Trophoblast cell (in vitro differentiated cells and primary cell): Measurements from ENCODE around the gene ZNF32.

ENCODE experiments used
- DNase-seq, 2 donors: peaks; one replicate each; pipeline ENCODE4 v3.0.0-alpha.2; 2016
- H2AFZ ChIP-seq: 2 replicates; pipeline ENCODE4 v1.6.1; 2013; ENCODE audit warnings: low read length, moderate library complexity, mild to moderate bottlenecking; ENCODE audit not compliant: insufficient read depth, poor library complexity
- H2AK5ac ChIP-seq: 2 replicates; pipeline ENCODE4 v1.6.1; 2013; ENCODE audit warnings: mild to moderate bottlenecking, low read length
- H2BK120ac ChIP-seq: 2 replicates; pipeline ENCODE4 v1.6.1; 2013; ENCODE audit warnings: low read length, mild to moderate bottlenecking, moderate library complexity; ENCODE audit not compliant: insufficient read depth, poor library complexity
- H2BK12ac ChIP-seq: 2 replicates; pipeline ENCODE4 v1.6.1; 2013; ENCODE audit warnings: mild to moderate bottlenecking, low read length, moderate library complexity
- H2BK5ac ChIP-seq: 2 replicates; pipeline ENCODE4 v1.6.1; 2013; ENCODE audit warnings: low read length, low read depth, moderate library complexity, mild to moderate bottlenecking; ENCODE audit not compliant: poor library complexity
- H3K14ac ChIP-seq: 2 replicates; pipeline ENCODE4 v1.6.1; 2013; ENCODE audit warnings: mild to moderate bottlenecking, low read length
- H3K18ac ChIP-seq: 2 replicates; pipeline ENCODE4 v1.6.1; 2013; ENCODE audit warnings: mild to moderate bottlenecking, low read length
- H3K23ac ChIP-seq: 2 replicates; pipeline ENCODE4 v1.6.1; 2013; ENCODE audit warnings: low read length
- H3K27ac ChIP-seq: 2 replicates; pipeline ENCODE4 v1.5.1; 2013; ENCODE audit warnings: low read depth, mild to moderate bottlenecking, inconsistent platforms, low read length, moderate library complexity
- H3K27me3 ChIP-seq: 2 replicates; pipeline ENCODE4 v1.6.1; 2013; ENCODE audit warnings: inconsistent platforms, mild to moderate bottlenecking, low read length, moderate library complexity; ENCODE audit not compliant: insufficient read depth
- H3K36me3 ChIP-seq, 2 experiments: 1 replicate in 1 of 2; 2 replicates in 1 of 2; pipeline ENCODE4 v1.6.1; 2013; ENCODE audit warnings: low read length in 2 of 2, mild to moderate bottlenecking in 2 of 2, moderate library complexity in 1 of 2; ENCODE audit not compliant: insufficient read depth in 2 of 2, control insufficient read depth in 1 of 2
- H3K4ac ChIP-seq: 2 replicates; pipeline ENCODE4 v1.6.1; 2013; ENCODE audit warnings: low read depth, mild to moderate bottlenecking, low read length, moderate library complexity
- H3K4me1 ChIP-seq, 2 experiments: 1 replicate in 1 of 2; 2 replicates in 1 of 2; pipeline ENCODE4 v1.6.1; 2013; ENCODE audit warnings: low read length in 2 of 2, mild to moderate bottlenecking in 2 of 2, moderate library complexity in 1 of 2; ENCODE audit not compliant: insufficient read depth in 2 of 2, control insufficient read depth in 1 of 2
- H3K4me2 ChIP-seq: 2 replicates; pipeline ENCODE4 v1.6.1; 2013; ENCODE audit warnings: inconsistent platforms, mild to moderate bottlenecking, low read length, moderate library complexity
- H3K4me3 ChIP-seq: 2 replicates; pipeline ENCODE4 v1.5.1; 2013; ENCODE audit warnings: mild to moderate bottlenecking, low read depth, low read length, inconsistent platforms
- H3K79me1 ChIP-seq: one replicate; pipeline ENCODE4 v1.6.1; 2013; ENCODE audit warnings: low read length
- H3K79me2 ChIP-seq: 2 replicates; pipeline ENCODE4 v1.6.1; 2013; ENCODE audit warnings: low read length, mild to moderate bottlenecking; ENCODE audit not compliant: control insufficient read depth, insufficient read depth, poor library complexity
- H3K9ac ChIP-seq: 2 replicates; pipeline ENCODE4 v1.6.1; 2013; ENCODE audit warnings: mild to moderate bottlenecking, low read length
- H3K9me3 ChIP-seq: 2 replicates; pipeline ENCODE4 v1.6.1; 2013; ENCODE audit warnings: low read depth, mild to moderate bottlenecking, control low read depth, inconsistent platforms, low read length; ENCODE audit not compliant: insufficient read depth
- H4K12ac ChIP-seq: 2 replicates; pipeline ENCODE4 v1.6.1; 2013; ENCODE audit warnings: low read depth, mild to moderate bottlenecking, low read length, moderate library complexity
- H4K8ac ChIP-seq: 2 replicates; pipeline ENCODE4 v1.6.1; 2013; ENCODE audit warnings: low read depth, mild to moderate bottlenecking, low read length, moderate library complexity
- H4K91ac ChIP-seq: one replicate; pipeline ENCODE4 v1.6.1; 2013; ENCODE audit warnings: low read depth, mild to moderate bottlenecking, low read length, moderate library complexity
- WGBS: extraction: QIAGEN DNeasy Blood & Tissue Kit; methylation state at CpG from one replicate; pipeline ENCODE4 v1.1.7; 2013; ENCODE audit warnings: missing lambda C conversion rate; ENCODE audit not compliant: insufficient read length, insufficient coverage; ENCODE audit errors: extremely low coverage; 5-methylcytosine and 5-hydroxymethylcytosine counted together

Gene ZNF32

GRCh38 chr10:43676901-43677300, 28.2 kb upstream of the ZNF32 start:
- Histone ChIP-seq H3K14ac (no peak overlapping the region), H3K18ac (no peak overlapping the region), H4K91ac (no peak overlapping the region), H2BK120ac (no peak overlapping the region), H3K9ac (no peak overlapping the region), H2BK12ac (no peak overlapping the region), H3K23ac (no peak overlapping the region), H2BK5ac (no peak overlapping the region), H3K79me1 (no peaks in the 10 kb centered on the region), H4K8ac (no peak overlapping the region), H3K27me3 (no peaks in the 10 kb centered on the region), H3K79me2 (no peaks in the 10 kb centered on the region), H3K36me3 (no peaks in the 10 kb centered on the region), H2AFZ (no peak overlapping the region), H4K12ac (no peak overlapping the region), H3K4me1 (peaks cover 0 to 2% of the 10 kb centered on the region in 2 experiments), H3K4me2 (no peak overlapping the region), H2AK5ac (no peak overlapping the region), H3K4ac (no peak overlapping the region), H3K4me3 (no peak overlapping the region), H3K27ac (no peak overlapping the region), H3K9me3 (no peaks in the 10 kb centered on the region)
- DNase-seq, result no peak
- no CpG with 5 or more reads among the region's 7 CpGs for WGBS

- H2BK12ac ChIP-seq, result no peak overlapping the region
- no peak overlapping the region for H3K23ac ChIP-seq
- H3K4me2 ChIP-seq, result no peak overlapping the region
- no peak overlapping the region for H2BK5ac ChIP-seq
- H3K4me1 ChIP-seq, result peaks cover 0 to 2% of the 10 kb centered on the region in 2 experiments
- H2AK5ac ChIP-seq, result no peak overlapping the region
- no peak overlapping the region for H3K9ac ChIP-seq
- no peak for DNase-seq
- H3K14ac ChIP-seq, result no peak overlapping the region
- no peaks in the 10 kb centered on the region for H3K27me3 ChIP-seq
- no peak overlapping the region for H4K91ac ChIP-seq
- no peak overlapping the region for H4K8ac ChIP-seq
- H2AFZ ChIP-seq, result no peak overlapping the region
- H3K4me3 ChIP-seq, result no peak overlapping the region
- H3K79me1 ChIP-seq, result no peaks in the 10 kb centered on the region
- H3K27ac ChIP-seq, result no peak overlapping the region
- H3K36me3 ChIP-seq, result no peaks in the 10 kb centered on the region
- no CpG with 5 or more reads among the region's 4 CpGs for WGBS
- no peaks in the 10 kb centered on the region for H3K79me2 ChIP-seq
- H3K9me3 ChIP-seq, result no peaks in the 10 kb centered on the region
- H2BK120ac ChIP-seq, result no peak overlapping the region
- H3K4ac ChIP-seq, result no peak overlapping the region
- no peak overlapping the region for H3K18ac ChIP-seq
- no peak overlapping the region for H4K12ac ChIP-seq
Measured at GRCh38 chr10:43676331-43676730, 27.6 kb upstream of the ZNF32 start.

- no CpG with 5 or more reads among the region's 13 CpGs for WGBS
- no peak overlapping the region for H3K14ac ChIP-seq
- no peak overlapping the region for H3K27ac ChIP-seq
Measured at GRCh38 chr10:43674553-43675210, 26.0 kb upstream of the ZNF32 start.

DNA sequence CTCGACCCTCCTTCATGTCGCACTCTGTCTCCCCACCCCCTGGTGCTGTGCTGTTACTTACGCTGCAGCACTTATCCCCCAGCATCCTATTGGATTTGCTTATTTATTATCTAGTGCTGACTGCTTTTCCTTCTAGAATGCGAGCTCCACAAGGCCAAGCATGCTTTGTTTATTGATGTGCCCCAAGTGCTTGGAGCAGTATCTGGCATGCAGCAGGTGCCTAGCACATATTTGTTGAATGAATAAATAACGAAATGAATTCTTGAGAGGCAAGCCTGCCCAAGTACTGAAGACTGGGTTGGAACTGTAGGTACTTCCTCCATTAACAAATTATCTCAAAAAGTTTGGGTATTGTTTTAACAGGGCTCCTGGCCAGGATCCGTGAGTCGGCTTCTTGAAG, 24.8 kb upstream of the ZNF32 start:
- Histone ChIP-seq H3K23ac (no peak overlapping the region), H3K14ac (no peak overlapping the region), H3K36me3 (no peaks in the 10 kb centered on the region), H3K27ac (no peak overlapping the region), H2AFZ (no peak overlapping the region), H3K4ac (no peak overlapping the region), H2AK5ac (no peak overlapping the region), H3K27me3 (no peaks in the 10 kb centered on the region), H3K9me3 (peaks cover 3% of the 10 kb centered on the region), H2BK5ac (no peak overlapping the region), H4K12ac (no peak overlapping the region), H3K79me2 (no peaks in the 10 kb centered on the region), H2BK12ac (no peak overlapping the region), H3K4me1 (no peaks in the 10 kb centered on the region), H3K4me2 (no peak overlapping the region), H3K18ac (no peak overlapping the region), H3K4me3 (no peak overlapping the region), H2BK120ac (no peak overlapping the region), H4K91ac (no peak overlapping the region), H3K79me1 (no peaks in the 10 kb centered on the region), H3K9ac (no peak overlapping the region), H4K8ac (no peak overlapping the region)
- WGBS, result no CpG with 5 or more reads among the region's 7 CpGs
- no peak for DNase-seq

More at GRCh38 chr10:43674553-43675210, 26.0 kb upstream of the ZNF32 start:
- no peak overlapping the region for H3K4me2 ChIP-seq
- no peak overlapping the region for H2BK120ac ChIP-seq
- no peaks in the 10 kb centered on the region for H3K79me2 ChIP-seq
- no peak overlapping the region for H3K9ac ChIP-seq
- no peak overlapping the region for H2BK12ac ChIP-seq
- no peak overlapping the region for H3K4me3 ChIP-seq
- no peak overlapping the region for H4K91ac ChIP-seq
- no peak overlapping the region for H2AK5ac ChIP-seq
- no peak overlapping the region for H3K4ac ChIP-seq
- no peak for DNase-seq
- H3K36me3 ChIP-seq, result no peaks in the 10 kb centered on the region
- no peaks in the 10 kb centered on the region for H3K4me1 ChIP-seq
- no peak overlapping the region for H4K12ac ChIP-seq
- peaks cover 3% of the 10 kb centered on the region for H3K9me3 ChIP-seq
- H4K8ac ChIP-seq, result no peak overlapping the region
- H2BK5ac ChIP-seq, result no peak overlapping the region
- H3K23ac ChIP-seq, result no peak overlapping the region
- no peaks in the 10 kb centered on the region for H3K79me1 ChIP-seq
- no peak overlapping the region for H3K18ac ChIP-seq
- H3K27me3 ChIP-seq, result no peaks in the 10 kb centered on the region
- H2AFZ ChIP-seq, result no peak overlapping the region
